ENCODE measurements around the gene DCTN4. TPM values are rescaled to one million over a fixed set of nuclear protein-coding genes. Genes with fewer than 3 reads are reported as not detected.

The DCTN4 gene
- total and polyA plus RNA-seq, 2 of the 8 experiments (the other 6 are each of a cell fraction or from before 2014, with no cell fraction given): 20.5 to 42.7 TPM

GRCh38 chr5:150700246-150700593 is 58.6 kb downstream of the DCTN4 start:
- no peak overlapping the region for H3K23ac ChIP-seq (ENCODE audit: insufficient read length)
- ChIA-PET POLR2A (ENCODE audit: partially characterized antibody) (interaction anchor here (0.6 to 3.7 kb wide), 29 partner anchors 9 to 255 kb away, joined by 3 to 33 read pairs (median 6); partner anchors contain the start of genes DCTN4, IRGM, MYOZ3 and SMIM3), CTCF (ENCODE audit: partially characterized antibody) (interaction anchor here (0.6 to 5.0 kb wide), 29 partner anchors 10 to 262 kb away, joined by 3 to 43 read pairs (median 4); partner anchors contain the start of genes DCTN4, IRGM and SMIM3)
- H3K79me1 ChIP-seq (ENCODE audit: low read depth, low read length): peaks cover 5% of the 10 kb centered on the region; the same call in 1 of the 2 replicates
- H3K27me3 ChIP-seq (replicated peaks in 1 of 4; ENCODE audit: control insufficient read depth in 3 of 4, extremely low read depth in 1 of 4, insufficient read depth in 3 of 4, low read length in 3 of 4): no peaks in the 10 kb centered on the region
- DNase-seq (ENCODE audit: low read depth in 1 of 2, low spot score in 2 of 2): no peak
- 27% methylated on average over 15 of the region's 15 CpGs; no CpG with 5 or more reads in 1 of the 2 experiments for WGBS, 2 experiments (ENCODE audit: extremely low coverage in 1 of 2, insufficient coverage in 1 of 2, insufficient read length in 1 of 2, insufficient replicate concordance in 2 of 2, low coverage in 1 of 2, low lambda C conversion rate in 2 of 2, missing lambda C conversion rate in 1 of 2)
- H2BK20ac ChIP-seq (ENCODE audit: low read length): no peak overlapping the region
- no peak overlapping the region for H3K14ac ChIP-seq (ENCODE audit: insufficient read length)
- H3K27ac ChIP-seq (ENCODE audit: low read depth, low read length): peak overlapping the region; percentile 99; the same call in 1 of the 2 replicates
- H3K9ac ChIP-seq (replicated peaks in 1 of 4; ENCODE audit: extremely low read depth in 1 of 4, low read depth in 3 of 4, low read length in 3 of 4): peak overlapping the region; percentile 98 to 99 (median 98)
- no peak overlapping the region for H2AFZ ChIP-seq (ENCODE audit: low read length)
- peak overlapping the region; percentile 85 to 96 (median 90) for H3K4me3 ChIP-seq (ENCODE audit: extremely low read depth in 1 of 4, insufficient read depth in 2 of 4, low read depth in 3 of 4, low read length in 4 of 4)
- no peak overlapping the region for H2BK12ac ChIP-seq (ENCODE audit: low read depth, low read length)
- H3K4me2 ChIP-seq (ENCODE audit: insufficient read depth in 1 of 2, low read depth in 2 of 2, low read length in 2 of 2): peak overlapping the region; percentile 83 to 85
- TF ChIP-seq RXRA (IDR thresholded peaks at IDR 0.05; ENCODE audit: insufficient read depth, low read depth, low read length) (no peak), RBBP5 (IDR thresholded peaks at IDR 0.05; ENCODE audit: borderline replicate concordance, low read depth, low read length) (no peak)
- H3K79me2 ChIP-seq (ENCODE audit: control insufficient read depth in 1 of 2, insufficient read depth in 2 of 2, low read length in 2 of 2): peaks cover 0 to 13% of the 10 kb centered on the region in 2 experiments; a peak in 2 of 4 replicates
- no peak overlapping the region for H2BK15ac ChIP-seq (ENCODE audit: low read length)
- no peaks in the 10 kb centered on the region for H3K9me3 ChIP-seq (ENCODE audit: insufficient read depth in 2 of 2, low read depth in 1 of 2, low read length in 1 of 2)
- peaks cover 8% of the 10 kb centered on the region for H3K23me2 ChIP-seq (ENCODE audit: low read depth, low read length)
- no peak overlapping the region for H3K4ac ChIP-seq (replicated peaks; ENCODE audit: insufficient read length, low read depth, low read length)
- H4K8ac ChIP-seq (ENCODE audit: extremely low read depth, insufficient read depth, low read length): no peak overlapping the region
- H2AK5ac ChIP-seq (ENCODE audit: low read depth, low read length): no peak overlapping the region
- peaks cover 0 to 3% of the 10 kb centered on the region in 2 experiments for H4K20me1 ChIP-seq (replicated peaks in 1 of 2; ENCODE audit: control insufficient read depth in 1 of 2, insufficient read depth in 2 of 2, low read length in 2 of 2)
- H4K5ac ChIP-seq (ENCODE audit: insufficient read length, low read depth, low read length): no peak overlapping the region
- peaks cover 18 to 39% (median 35%) of the 10 kb centered on the region in 4 experiments for H3K36me3 ChIP-seq (ENCODE audit: control insufficient read depth in 2 of 4, insufficient read depth in 4 of 4, low read length in 3 of 4)
- FAIRE-seq: no peak
- no peak overlapping the region for H3K18ac ChIP-seq (ENCODE audit: extremely low read depth, low read length)
- H3K56ac ChIP-seq (replicated peaks; ENCODE audit: insufficient read length, low read depth, low read length): no peak overlapping the region
- no peak overlapping the region for H4K91ac ChIP-seq (replicated peaks; ENCODE audit: insufficient read length, low read length)
- no peak overlapping the region for H2BK120ac ChIP-seq (replicated peaks; ENCODE audit: low read depth, low read length)
- peaks cover 0 to 7% (median 2%) of the 10 kb centered on the region in 4 experiments; a peak in 4 of 7 replicates for H3K4me1 ChIP-seq (replicated peaks in 1 of 4; ENCODE audit: control insufficient read depth in 3 of 4, insufficient read depth in 4 of 4, low read length in 3 of 4)
- peak overlapping the region; percentile 98; the same call in 1 of the 2 replicates for H2BK5ac ChIP-seq (ENCODE audit: low read depth, low read length)

All from H1 (cell line).